HL-60 (cell line): ENCODE data around the gene KIDINS220.

Experiments used
- DNase-seq, 2 experiments: peaks; one replicate each; pipeline ENCODE4 v3.0.0-alpha.2; 2010 to 2020; ENCODE audit warnings: low read depth in 1 of 2, low spot score in 1 of 2
- H3K27ac ChIP-seq: fragments of 250-450 bp; sonication (Bioruptor Pico); replicated peaks from 2 replicates; pipeline ENCODE4 v1.5.1; 2020; ENCODE audit warnings: mild to moderate bottlenecking, moderate library complexity
- H3K27me3 ChIP-seq: fragments of 250-450 bp; sonication (Bioruptor Pico); 2 replicates; pipeline ENCODE4 v1.5.1; 2021; ENCODE audit warnings: mild to moderate bottlenecking, moderate library complexity; ENCODE audit not compliant: insufficient read depth, poor library complexity, severe bottlenecking
- H3K4me3 ChIP-seq: replicated peaks from 2 replicates; pipeline ENCODE4 v1.5.1; 2011; ENCODE audit warnings: mild to moderate bottlenecking, control low read depth, low read length; ENCODE audit not compliant: insufficient read depth
- CTCF ChIP-seq: IDR thresholded peaks from one replicate; pipeline ENCODE4 v1.5.1; 2011; ENCODE audit warnings: low read length, control low read depth, inconsistent platforms; ENCODE audit not compliant: insufficient read depth
- GABPA ChIP-seq: IDR thresholded peaks from 2 replicates; pipeline ENCODE4 v1.6.1; 2012; ENCODE audit warnings: low read depth
- POLR2AphosphoS5 ChIP-seq: IDR thresholded peaks from 2 replicates; pipeline ENCODE4 v1.6.1; 2012; ENCODE audit warnings: low read depth
- REST ChIP-seq: IDR thresholded peaks from 2 replicates; pipeline ENCODE4 v1.6.1; 2012; ENCODE audit warnings: low read depth; ENCODE audit not compliant: insufficient replicate concordance
- SPI1 ChIP-seq: IDR thresholded peaks from 2 replicates; pipeline ENCODE4 v1.6.1; 2012; ENCODE audit warnings: low read depth, mild to moderate bottlenecking, borderline replicate concordance

Gene KIDINS220

DNA sequence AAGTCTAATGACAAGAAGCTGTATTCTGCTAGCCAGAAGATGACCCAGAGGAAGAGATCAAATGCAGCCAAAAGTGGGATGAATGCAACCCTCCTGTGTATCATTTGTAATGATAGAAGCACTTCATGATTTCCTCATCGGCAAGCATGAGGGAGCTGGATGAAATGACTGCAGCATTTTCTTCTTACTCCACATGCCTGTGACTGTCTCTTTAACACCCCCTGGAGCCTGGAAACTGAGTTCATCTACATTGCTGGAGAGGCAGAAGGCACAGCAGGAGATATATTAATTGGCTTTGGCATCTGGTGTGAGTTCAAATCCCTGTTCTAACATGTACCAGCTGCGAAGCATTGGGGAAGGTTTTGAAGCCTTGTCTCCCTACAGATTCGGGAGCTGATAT is 117.9 kb downstream of the KIDINS220 start:
- no peak for DNase-seq
- H3K27ac ChIP-seq = no peak overlapping the region
- no peaks in the 10 kb centered on the region for H3K27me3 ChIP-seq
- TF ChIP-seq REST = no peak
- no peak for TF ChIP-seq GABPA
- TF ChIP-seq SPI1 = no peak
- TF ChIP-seq CTCF = no peak
- no peak for TF ChIP-seq POLR2AphosphoS5
- H3K4me3 ChIP-seq = no peak overlapping the region

GRCh38 chr2:8714971-8715370 is 122.4 kb downstream of the KIDINS220 start:
- DNase-seq = no peak
- H3K4me3 ChIP-seq = no peak overlapping the region
- H3K27me3 ChIP-seq = no peaks in the 10 kb centered on the region
- no peak for TF ChIP-seq CTCF
- TF ChIP-seq SPI1 = no peak
- no peak for TF ChIP-seq POLR2AphosphoS5
- TF ChIP-seq REST = no peak
- no peak for TF ChIP-seq GABPA
- H3K27ac ChIP-seq = no peak overlapping the region

GRCh38 chr2:8714283-8714682 is 123.1 kb downstream of the KIDINS220 start:
- Histone ChIP-seq H3K4me3 (no peak overlapping the region), H3K27me3 (no peaks in the 10 kb centered on the region), H3K27ac (no peak overlapping the region)
- no peak for DNase-seq
- TF ChIP-seq SPI1 (no peak), GABPA (no peak), REST (no peak), POLR2AphosphoS5 (no peak), CTCF (no peak)
